H54 (cell line): Measurements from ENCODE around the gene RFT1.
"Not testable (repeated sequence)": the region's sequence is repeated elsewhere in the genome, so short reads cannot be mapped to it uniquely, and the experiment has no call there.

Experiments used
- DNase-seq: peaks from one replicate; pipeline ENCODE4 v3.0.0; 2011; ENCODE audit warnings: low spot score, mixed read lengths; ENCODE audit not compliant: insufficient read length
- FAIRE-seq: peaks from 3 replicates; lab custom pipeline; 2011; peaks lifted over from hg19 to GRCh38; lab: Jason Lieb, UNC
- POLR2A ChIP-seq: IDR thresholded peaks from 2 replicates; pipeline ENCODE4 v1.6.1; 2011; ENCODE audit warnings: low read depth, mild to moderate bottlenecking, low read length

RFT1 gene

DNA sequence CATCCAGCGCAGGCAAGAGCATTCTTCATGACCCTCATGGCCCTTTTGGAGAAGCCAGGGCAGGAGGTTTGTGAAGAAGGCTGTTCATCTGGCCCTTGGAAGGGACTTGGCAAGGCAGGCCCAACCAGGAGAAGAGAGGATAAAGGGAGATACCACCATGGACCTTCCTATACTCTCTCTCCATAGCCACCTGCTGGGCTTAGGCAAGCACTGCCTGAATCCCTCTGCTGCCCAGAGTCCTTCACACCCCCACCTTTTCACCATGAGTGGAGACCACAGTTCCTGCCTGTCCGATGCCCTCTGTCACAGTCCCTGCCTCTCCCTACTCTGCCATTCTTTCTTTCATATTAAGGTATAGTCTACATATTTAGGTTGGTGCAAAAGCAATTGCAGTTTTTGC lies 73.8 kb downstream of the RFT1 start:
- DNase-seq: no peak
- no peak for TF ChIP-seq POLR2A
- no peak for FAIRE-seq

GRCh38 chr3:53054233-53054632 lies 76.0 kb downstream of the RFT1 start:
- FAIRE-seq, DNase-seq: not testable (repeated sequence)

- no peak for DNase-seq
- FAIRE-seq: no peak
Measured at GRCh38 chr3:53051929-53052328, 78.3 kb downstream of the RFT1 start.

GRCh38 chr3:53049987-53050386 lies 80.2 kb downstream of the RFT1 start:
- TF ChIP-seq POLR2A: no peak
- no peak for FAIRE-seq
- DNase-seq: no peak

More at GRCh38 chr3:53051929-53052328, 78.3 kb downstream of the RFT1 start:
- no peak for TF ChIP-seq POLR2A

- DNase-seq (no peak), FAIRE-seq (no peak)
- TF ChIP-seq POLR2A: no peak
Measured at GRCh38 chr3:53046171-53047170, 83.8 kb downstream of the RFT1 start.

DNA sequence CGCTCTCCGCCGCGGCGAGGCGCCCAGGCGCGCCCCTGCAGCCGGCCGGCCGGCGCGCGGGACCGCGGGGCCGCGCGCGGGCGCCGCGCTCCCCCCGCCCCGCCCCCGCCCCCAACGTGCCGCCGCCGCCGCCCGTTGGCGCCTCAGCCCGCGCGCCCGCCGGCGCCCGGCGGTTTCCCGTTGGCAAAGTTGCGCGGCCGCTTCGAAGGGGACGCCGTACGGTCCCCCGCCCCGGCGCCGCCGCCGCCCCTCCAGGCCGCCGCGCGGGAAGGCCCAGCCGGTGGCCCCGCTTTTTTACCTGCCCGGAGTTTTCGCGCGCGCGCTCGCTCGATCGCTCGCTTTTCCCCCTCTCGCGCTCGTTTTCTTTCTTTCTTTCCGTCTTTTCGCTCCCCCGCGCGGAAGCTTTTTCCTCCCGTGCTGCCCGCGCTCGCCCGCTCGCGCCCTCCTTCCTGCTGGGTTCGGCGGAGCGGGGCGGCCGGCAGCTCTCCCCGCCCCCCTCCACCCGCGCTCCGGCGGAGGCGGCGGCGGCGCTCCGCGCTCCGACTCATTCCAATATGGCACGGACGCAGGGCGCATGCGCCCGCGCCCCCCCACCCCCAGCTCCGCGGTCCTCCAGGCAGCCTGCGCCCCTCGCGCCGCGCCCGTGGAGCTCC lies 84.6 kb downstream of the RFT1 start, which contains the start of gene SFMBT1:
Gene SFMBT1 (minus strand): TSS at position 556 of the 653 bp plus-strand sequence. CDS start 76,945 bp downstream, outside the sequence.
- DNase-seq (peak; percentile 86), FAIRE-seq (no peak)
- peak; percentile 59 for TF ChIP-seq POLR2A

- peak; percentile 43; the same call in 1 of the 2 replicates for TF ChIP-seq POLR2A
- FAIRE-seq (peak; percentile 74), DNase-seq (peak; percentile 87)
Measured at GRCh38 chr3:53044711-53045517, 85.3 kb downstream of the RFT1 start.

- DNase-seq (no peak), FAIRE-seq (peak; percentile 64)
- TF ChIP-seq POLR2A: no peak
Measured at GRCh38 chr3:53044371-53044710, 85.9 kb downstream of the RFT1 start.

DNA sequence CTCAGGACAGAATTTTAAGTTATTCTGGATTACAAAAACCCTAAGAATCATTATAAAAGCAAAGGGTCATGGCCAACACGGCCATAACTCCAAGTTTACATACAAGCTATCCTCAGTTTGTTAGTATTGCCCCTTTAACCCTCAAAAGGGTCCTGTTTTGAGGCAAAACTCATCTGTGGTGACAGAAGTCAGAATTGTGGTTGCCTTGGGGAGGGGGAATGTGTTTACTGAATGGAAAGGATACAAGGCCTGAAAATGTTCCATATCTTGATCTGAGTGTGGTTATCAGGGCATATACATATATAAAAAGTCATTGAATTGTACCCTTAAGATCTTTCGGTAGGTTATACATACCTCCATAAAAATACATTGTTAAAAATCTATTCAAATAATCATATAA lies 86.5 kb downstream of the RFT1 start:
- FAIRE-seq (no peak), DNase-seq (no peak)
- no peak for TF ChIP-seq POLR2A

DNA sequence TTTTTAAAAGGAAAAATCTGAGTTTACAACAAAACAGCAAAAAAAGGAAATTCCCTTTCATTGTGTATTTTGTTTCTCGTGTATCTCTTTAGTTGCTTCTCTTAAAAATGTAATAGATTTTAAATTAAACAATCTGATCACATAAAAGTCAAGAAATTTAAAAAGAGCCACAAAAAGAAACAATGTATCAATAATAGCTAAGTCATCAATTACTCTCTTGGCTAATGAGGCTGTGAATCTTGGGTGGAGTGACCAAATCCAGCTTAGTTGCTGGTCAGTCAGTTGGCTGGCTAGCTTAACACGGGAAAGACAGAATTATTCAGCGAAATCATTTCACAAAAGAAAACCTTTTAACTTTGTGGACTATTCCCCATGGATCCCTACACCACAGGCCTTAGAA lies 87.6 kb downstream of the RFT1 start:
- DNase-seq (no peak), FAIRE-seq (no peak)
- TF ChIP-seq POLR2A: no peak

DNA sequence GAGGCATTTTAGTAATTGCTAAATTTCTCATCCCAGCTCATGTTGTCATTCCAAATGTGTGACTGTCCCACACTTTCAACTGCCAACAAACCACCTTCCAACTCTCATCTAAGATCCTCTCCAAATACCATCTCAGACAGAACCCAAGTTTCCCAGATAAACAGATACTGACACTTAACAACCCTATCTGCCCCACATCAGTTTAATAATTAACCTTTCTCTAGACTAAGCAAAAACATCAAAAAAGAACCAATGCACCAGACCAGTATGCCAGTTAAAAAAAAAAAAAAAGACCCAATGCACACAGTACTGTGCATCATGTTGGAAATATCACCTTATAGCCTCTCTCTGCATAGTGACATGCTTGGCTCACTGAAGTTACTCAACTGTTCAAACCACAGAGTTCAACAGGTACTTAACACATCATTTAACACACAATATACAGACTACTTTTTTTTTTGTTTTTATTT lies 89.8 kb downstream of the RFT1 start:
- no peak for DNase-seq
- no peak for TF ChIP-seq POLR2A
- peak; percentile 84 for FAIRE-seq

GRCh38 chr3:53039376-53039752 lies 90.9 kb downstream of the RFT1 start:
- DNase-seq: no peak
- FAIRE-seq: no peak
- TF ChIP-seq POLR2A: no peak

DNA sequence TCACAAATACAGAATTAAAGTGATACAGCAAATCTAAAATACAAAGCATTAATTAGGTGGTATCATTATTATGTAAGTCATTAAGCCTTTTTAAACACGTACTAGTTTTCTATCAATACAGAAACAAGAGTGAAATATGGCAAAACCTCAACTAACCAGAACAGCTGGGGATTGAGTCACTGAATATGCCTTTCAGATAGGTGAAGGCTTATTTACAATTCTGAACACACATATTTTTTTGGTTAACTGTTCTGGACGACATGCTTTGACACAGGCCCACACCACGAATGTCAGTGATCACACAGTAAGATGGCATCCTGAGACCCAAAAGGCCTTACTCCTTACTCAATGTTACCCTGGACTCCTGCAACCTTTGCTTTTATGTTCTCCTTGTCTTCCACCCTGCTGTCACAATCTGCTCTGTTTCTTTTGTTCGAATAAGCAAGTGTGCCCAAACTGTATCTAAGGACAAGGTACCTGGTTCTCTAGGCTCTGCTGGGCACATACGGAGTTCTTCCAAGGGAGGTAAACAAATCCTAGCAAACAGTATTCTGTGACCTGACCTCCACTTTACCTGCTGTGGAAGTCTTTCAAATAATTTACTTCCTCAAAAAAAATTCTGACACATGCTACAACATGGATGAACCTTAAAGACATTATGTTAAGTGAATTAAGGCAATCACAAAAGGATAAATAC lies 91.4 kb downstream of the RFT1 start:
- TF ChIP-seq POLR2A: no peak
- FAIRE-seq: no peak
- no peak for DNase-seq
